Ishikawa (cell line): ENCODE results near the gene PDCD4.

Source experiments
- CEBPB ChIP-seq: IDR thresholded peaks from 2 replicates; pipeline ENCODE4 v1.6.1; 2012
- CREB1 ChIP-seq: IDR thresholded peaks from 2 replicates; pipeline ENCODE4 v1.6.1; 2012; ENCODE audit warnings: low read depth
- EGR1 ChIP-seq: IDR thresholded peaks from 2 replicates; pipeline ENCODE4 v1.6.1; 2012
- EP300 ChIP-seq: IDR thresholded peaks from 2 replicates; pipeline ENCODE4 v1.6.1; 2012; ENCODE audit warnings: borderline replicate concordance
- FOXM1 ChIP-seq: IDR thresholded peaks from 2 replicates; pipeline ENCODE4 v1.6.1; 2012; ENCODE audit warnings: low read depth, borderline replicate concordance
- NFIC ChIP-seq: IDR thresholded peaks from 2 replicates; pipeline ENCODE4 v1.6.1; 2012
- RAD21 ChIP-seq: IDR thresholded peaks from 2 replicates; pipeline ENCODE4 v1.6.1; 2012; ENCODE audit warnings: low read depth
- TAF1 ChIP-seq: IDR thresholded peaks from 2 replicates; pipeline ENCODE4 v1.6.1; 2012; ENCODE audit warnings: low read depth, mild to moderate bottlenecking
- TCF12 ChIP-seq: IDR thresholded peaks from 2 replicates; pipeline ENCODE4 v1.6.1; 2012; ENCODE audit warnings: low read depth
- TEAD4 ChIP-seq: IDR thresholded peaks from 2 replicates; pipeline ENCODE4 v1.6.1; 2012
- YY1 ChIP-seq: IDR thresholded peaks from 2 replicates; pipeline ENCODE4 v1.6.1; 2012; ENCODE audit warnings: low read depth
- ZBTB7A ChIP-seq: IDR thresholded peaks from 2 replicates; pipeline ENCODE4 v1.6.1; 2012; ENCODE audit warnings: low read depth
- TF ChIP-seq, protein P1 (sequence below): IDR thresholded peaks from 2 replicates; pipeline ENCODE4 v1.6.1; 2012
- TF ChIP-seq, protein P2 (sequence below): IDR thresholded peaks from 2 replicates; pipeline ENCODE4 v1.6.1; 2012
- TF ChIP-seq, protein P3 (sequence below): IDR thresholded peaks from 2 replicates; pipeline ENCODE4 v1.6.1; 2012; ENCODE audit warnings: low read depth, mild to moderate bottlenecking

Gene PDCD4

DNA sequence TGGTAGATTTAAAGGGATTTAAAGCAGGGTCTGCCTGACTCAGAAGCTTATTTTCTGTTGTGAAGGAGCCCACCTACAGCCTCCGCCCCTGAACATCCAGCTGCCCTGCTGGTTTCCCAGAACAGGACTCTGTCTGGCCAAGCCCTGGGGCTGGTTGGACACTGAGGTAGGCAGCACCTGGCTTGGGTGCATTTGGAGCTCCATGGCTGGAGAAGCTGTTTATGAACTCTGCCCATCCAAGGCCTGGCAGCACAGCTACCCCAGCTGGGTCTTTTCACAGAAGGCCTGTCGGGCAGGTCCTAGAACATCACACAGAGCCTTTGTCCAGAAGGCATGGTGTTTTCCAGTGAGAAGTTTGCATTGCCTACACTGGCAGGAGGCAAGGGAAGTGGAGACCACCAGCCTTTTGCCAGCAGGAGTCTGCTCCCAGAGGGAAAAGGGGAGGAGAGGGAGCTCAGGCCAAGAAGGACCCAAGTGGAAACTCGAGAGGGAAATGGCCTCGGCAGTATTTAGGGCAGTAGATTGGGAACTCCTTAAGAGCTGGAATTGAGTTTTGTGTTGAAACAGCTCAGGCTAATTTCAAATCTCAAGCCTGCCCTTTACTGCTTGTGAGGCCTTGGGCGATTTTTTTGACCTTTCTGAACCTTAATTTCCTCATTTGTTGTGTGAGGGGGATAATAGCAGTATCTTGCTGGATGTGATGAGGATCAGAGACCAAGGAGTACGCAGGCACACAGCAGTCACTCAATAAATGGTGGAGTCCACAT, 12.3 kb upstream of the PDCD4 start:
- TF ChIP-seq, protein P1, sequence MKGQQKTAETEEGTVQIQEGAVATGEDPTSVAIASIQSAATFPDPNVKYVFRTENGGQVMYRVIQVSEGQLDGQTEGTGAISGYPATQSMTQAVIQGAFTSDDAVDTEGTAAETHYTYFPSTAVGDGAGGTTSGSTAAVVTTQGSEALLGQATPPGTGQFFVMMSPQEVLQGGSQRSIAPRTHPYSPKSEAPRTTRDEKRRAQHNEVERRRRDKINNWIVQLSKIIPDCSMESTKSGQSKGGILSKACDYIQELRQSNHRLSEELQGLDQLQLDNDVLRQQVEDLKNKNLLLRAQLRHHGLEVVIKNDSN: no peak
- TF ChIP-seq, protein P2, sequence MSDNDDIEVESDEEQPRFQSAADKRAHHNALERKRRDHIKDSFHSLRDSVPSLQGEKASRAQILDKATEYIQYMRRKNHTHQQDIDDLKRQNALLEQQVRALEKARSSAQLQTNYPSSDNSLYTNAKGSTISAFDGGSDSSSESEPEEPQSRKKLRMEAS: no peak
- no peak for TF ChIP-seq EP300
- TF ChIP-seq CREB1: no peak
- TF ChIP-seq RAD21: no peak
- TF ChIP-seq TCF12: no peak
- no peak for TF ChIP-seq NFIC
- no peak for TF ChIP-seq TEAD4
- TF ChIP-seq, protein P3, sequence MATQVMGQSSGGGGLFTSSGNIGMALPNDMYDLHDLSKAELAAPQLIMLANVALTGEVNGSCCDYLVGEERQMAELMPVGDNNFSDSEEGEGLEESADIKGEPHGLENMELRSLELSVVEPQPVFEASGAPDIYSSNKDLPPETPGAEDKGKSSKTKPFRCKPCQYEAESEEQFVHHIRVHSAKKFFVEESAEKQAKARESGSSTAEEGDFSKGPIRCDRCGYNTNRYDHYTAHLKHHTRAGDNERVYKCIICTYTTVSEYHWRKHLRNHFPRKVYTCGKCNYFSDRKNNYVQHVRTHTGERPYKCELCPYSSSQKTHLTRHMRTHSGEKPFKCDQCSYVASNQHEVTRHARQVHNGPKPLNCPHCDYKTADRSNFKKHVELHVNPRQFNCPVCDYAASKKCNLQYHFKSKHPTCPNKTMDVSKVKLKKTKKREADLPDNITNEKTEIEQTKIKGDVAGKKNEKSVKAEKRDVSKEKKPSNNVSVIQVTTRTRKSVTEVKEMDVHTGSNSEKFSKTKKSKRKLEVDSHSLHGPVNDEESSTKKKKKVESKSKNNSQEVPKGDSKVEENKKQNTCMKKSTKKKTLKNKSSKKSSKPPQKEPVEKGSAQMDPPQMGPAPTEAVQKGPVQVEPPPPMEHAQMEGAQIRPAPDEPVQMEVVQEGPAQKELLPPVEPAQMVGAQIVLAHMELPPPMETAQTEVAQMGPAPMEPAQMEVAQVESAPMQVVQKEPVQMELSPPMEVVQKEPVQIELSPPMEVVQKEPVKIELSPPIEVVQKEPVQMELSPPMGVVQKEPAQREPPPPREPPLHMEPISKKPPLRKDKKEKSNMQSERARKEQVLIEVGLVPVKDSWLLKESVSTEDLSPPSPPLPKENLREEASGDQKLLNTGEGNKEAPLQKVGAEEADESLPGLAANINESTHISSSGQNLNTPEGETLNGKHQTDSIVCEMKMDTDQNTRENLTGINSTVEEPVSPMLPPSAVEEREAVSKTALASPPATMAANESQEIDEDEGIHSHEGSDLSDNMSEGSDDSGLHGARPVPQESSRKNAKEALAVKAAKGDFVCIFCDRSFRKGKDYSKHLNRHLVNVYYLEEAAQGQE: no peak
- no peak for TF ChIP-seq ZBTB7A
- TF ChIP-seq TAF1: no peak
- no peak for TF ChIP-seq FOXM1
- no peak for TF ChIP-seq YY1
- no peak for TF ChIP-seq EGR1
- no peak for TF ChIP-seq CEBPB

DNA sequence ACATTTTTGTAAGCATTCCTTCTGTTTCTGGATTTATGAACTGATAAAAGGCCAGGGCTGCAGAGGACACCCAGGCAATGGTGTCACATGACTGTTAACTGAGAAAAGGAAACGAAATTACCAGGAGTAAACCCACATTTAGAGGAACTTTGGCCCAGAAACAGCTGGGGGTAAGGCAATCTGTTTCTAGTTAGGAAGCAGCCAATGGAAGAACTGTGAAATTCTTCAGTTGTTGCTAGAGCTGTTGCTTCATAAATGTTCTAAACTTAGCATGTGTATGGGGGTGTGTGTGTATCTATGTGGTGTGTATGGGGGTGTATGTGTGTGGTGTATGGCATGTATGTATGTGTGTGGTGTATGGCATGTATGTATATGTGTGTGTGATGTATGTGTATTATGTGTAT, 11.8 kb upstream of the PDCD4 start:
- TF ChIP-seq CREB1: no peak
- TF ChIP-seq EP300: no peak
- TF ChIP-seq TEAD4: no peak
- TF ChIP-seq RAD21: no peak
- no peak for TF ChIP-seq EGR1
- no peak for TF ChIP-seq TAF1

DNA sequence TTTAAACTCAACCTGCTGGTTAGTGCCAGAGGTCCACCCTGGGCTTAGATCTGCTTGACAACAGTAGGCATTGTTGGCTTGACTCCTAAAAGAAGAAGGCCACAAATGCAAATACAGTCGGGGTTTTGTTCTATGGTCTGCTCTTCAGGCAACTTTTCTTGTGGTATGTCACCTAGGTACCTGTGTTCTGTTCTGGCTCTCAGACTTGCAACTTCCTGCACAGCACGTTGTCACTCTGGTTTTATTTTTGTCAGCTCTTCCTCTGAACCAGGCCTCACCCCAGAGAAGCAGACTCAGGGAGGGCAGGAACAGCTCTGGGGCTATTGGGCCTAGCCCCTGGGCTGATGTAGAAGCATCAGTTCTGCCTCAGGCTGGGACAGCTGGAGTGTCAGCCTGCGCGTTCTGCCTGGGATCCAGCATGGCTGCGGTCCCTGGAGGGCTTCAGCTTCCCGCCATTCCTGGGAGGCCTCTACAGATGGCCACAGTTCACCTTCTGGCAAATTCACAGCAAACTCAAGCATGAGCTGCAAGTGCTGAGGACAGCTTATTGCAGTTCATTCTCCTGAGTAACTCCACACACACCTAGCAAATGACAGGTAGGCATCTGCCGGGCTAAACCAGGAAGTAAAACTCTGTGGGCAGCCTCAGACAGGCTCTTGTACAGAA, 11.0 kb upstream of the PDCD4 start:
- no peak for TF ChIP-seq CREB1
- no peak for TF ChIP-seq NFIC
- no peak for TF ChIP-seq YY1
- TF ChIP-seq, protein P1: no peak
- TF ChIP-seq, protein P2: no peak
- TF ChIP-seq, protein P3: no peak
- no peak for TF ChIP-seq TAF1
- no peak for TF ChIP-seq EGR1

DNA sequence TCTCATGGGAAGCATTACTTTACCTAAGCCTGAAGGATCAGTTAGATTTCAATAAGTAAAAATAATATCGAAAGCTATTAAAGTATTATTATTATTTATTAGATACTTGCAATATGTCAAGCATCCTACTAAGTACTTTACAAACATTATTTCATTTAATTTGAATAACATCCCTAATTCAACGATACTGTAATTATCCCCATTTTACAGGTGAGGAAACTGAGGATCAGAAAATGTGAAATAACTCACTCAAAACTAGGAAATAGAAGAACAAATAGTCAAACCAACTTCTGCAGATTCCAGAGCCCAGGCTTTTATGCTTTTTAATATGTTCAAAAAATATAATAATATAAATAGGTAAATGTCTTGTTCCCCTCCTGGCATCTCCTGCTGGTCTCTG, 10.3 kb upstream of the PDCD4 start:
- TF ChIP-seq FOXM1 (no peak), YY1 (no peak), TEAD4 (no peak), CEBPB (no peak), ZBTB7A (no peak)
- TF ChIP-seq, protein P1: no peak
- TF ChIP-seq, protein P3: no peak
- TF ChIP-seq, protein P2: no peak
